Measurements from ENCODE around the gene EMC10.

EMC10 gene

GRCh38 chr19:50453243-50453642 is 23.1 kb upstream of the EMC10 start:
- no peak overlapping the region for H3K27ac ChIP-seq (ENCODE audit: low read depth, low read length)
- no peaks in the 10 kb centered on the region for H3K79me2 ChIP-seq (ENCODE audit: control insufficient read depth, low read length)
- H3K4me2 ChIP-seq (ENCODE audit: low read length), result no peak overlapping the region
- H3K27me3 ChIP-seq (ENCODE audit: control insufficient read depth, low read length), result no peaks in the 10 kb centered on the region
- H3K4me1 ChIP-seq (ENCODE audit: control insufficient read depth, low read length), result no peaks in the 10 kb centered on the region
- no peak overlapping the region for H3K4me3 ChIP-seq (ENCODE audit: low read length)
- TF ChIP-seq EZH2phosphoT487 (IDR thresholded peaks at IDR 0.05; ENCODE audit: borderline replicate concordance, low read length), result no peak
- TF ChIP-seq CTCF (IDR thresholded peaks at IDR 0.05; ENCODE audit: low read depth, low read length, poor library complexity, severe bottlenecking), result no peak
- no peaks in the 10 kb centered on the region for H4K20me1 ChIP-seq (ENCODE audit: control insufficient read depth, insufficient read depth, low read depth, low read length)
- H3K36me3 ChIP-seq (ENCODE audit: control insufficient read depth, low read length), result peaks cover 46% of the 10 kb centered on the region
- no peaks in the 10 kb centered on the region for H3K9me2 ChIP-seq (replicated peaks; ENCODE audit: control insufficient read depth, low read length)
- H3K9me3 ChIP-seq (ENCODE audit: control insufficient read depth, insufficient read depth, low read length), result no peaks in the 10 kb centered on the region
- H3F3A ChIP-seq (ENCODE audit: control insufficient read depth, insufficient read depth), result no peaks in the 10 kb centered on the region

- Histone ChIP-seq H3F3A (ENCODE audit: control insufficient read depth, insufficient read depth) (peaks cover 13% of the 10 kb centered on the region), H3K27me3 (ENCODE audit: control insufficient read depth, low read length) (no peaks in the 10 kb centered on the region), H3K36me3 (ENCODE audit: control insufficient read depth, low read length) (peaks cover 40% of the 10 kb centered on the region), H4K20me1 (ENCODE audit: control insufficient read depth, insufficient read depth, low read depth, low read length) (no peaks in the 10 kb centered on the region), H3K4me2 (ENCODE audit: low read length) (no peak overlapping the region), H3K9me2 (replicated peaks; ENCODE audit: control insufficient read depth, low read length) (no peaks in the 10 kb centered on the region), H3K4me3 (ENCODE audit: low read length) (no peak overlapping the region), H3K79me2 (ENCODE audit: control insufficient read depth, low read length) (no peaks in the 10 kb centered on the region), H3K27ac (ENCODE audit: low read depth, low read length) (no peak overlapping the region), H3K9me3 (ENCODE audit: control insufficient read depth, insufficient read depth, low read length) (no peaks in the 10 kb centered on the region), H3K4me1 (ENCODE audit: control insufficient read depth, low read length) (peaks cover 21% of the 10 kb centered on the region)
- no peak for TF ChIP-seq CTCF (IDR thresholded peaks at IDR 0.05; ENCODE audit: low read depth, low read length, poor library complexity, severe bottlenecking)
- no peak for TF ChIP-seq EZH2phosphoT487 (IDR thresholded peaks at IDR 0.05; ENCODE audit: borderline replicate concordance, low read length)
Measured at GRCh38 chr19:50455992-50456391, 20.3 kb upstream of the EMC10 start.

- H3K27me3 ChIP-seq (ENCODE audit: control insufficient read depth, low read length), result no peaks in the 10 kb centered on the region
- no peak overlapping the region for H3K27ac ChIP-seq (ENCODE audit: low read depth, low read length)
- peaks cover 39% of the 10 kb centered on the region for H3K36me3 ChIP-seq (ENCODE audit: control insufficient read depth, low read length)
- no peaks in the 10 kb centered on the region for H3K9me3 ChIP-seq (ENCODE audit: control insufficient read depth, insufficient read depth, low read length)
- H4K20me1 ChIP-seq (ENCODE audit: control insufficient read depth, insufficient read depth, low read depth, low read length), result no peaks in the 10 kb centered on the region
- peaks cover 14% of the 10 kb centered on the region for H3F3A ChIP-seq (ENCODE audit: control insufficient read depth, insufficient read depth)
- H3K9me2 ChIP-seq (replicated peaks; ENCODE audit: control insufficient read depth, low read length), result no peaks in the 10 kb centered on the region
- no peak for TF ChIP-seq CTCF (IDR thresholded peaks at IDR 0.05; ENCODE audit: low read depth, low read length, poor library complexity, severe bottlenecking)
- TF ChIP-seq EZH2phosphoT487 (IDR thresholded peaks at IDR 0.05; ENCODE audit: borderline replicate concordance, low read length), result no peak
- H3K4me1 ChIP-seq (ENCODE audit: control insufficient read depth, low read length), result peaks cover 27% of the 10 kb centered on the region
- H3K79me2 ChIP-seq (ENCODE audit: control insufficient read depth, low read length), result no peaks in the 10 kb centered on the region
- no peak overlapping the region for H3K4me3 ChIP-seq (ENCODE audit: low read length)
- H3K4me2 ChIP-seq (ENCODE audit: low read length), result no peak overlapping the region
Measured at GRCh38 chr19:50457300-50457699, 19.0 kb upstream of the EMC10 start.
